ENCODE data around the gene ST6GALNAC6. TPM values are rescaled to one million over a fixed set of nuclear protein-coding genes. Genes with fewer than 3 reads are reported as not detected.

The ST6GALNAC6 gene
- total and polyA plus RNA-seq, 2 of the 8 experiments (the other 6 are each of a cell fraction or from before 2014, with no cell fraction given), result 43.7 to 64.4 TPM

GRCh38 chr9:127913682-127914081 is 14.3 kb upstream of the ST6GALNAC6 start:
- H3K4me1 ChIP-seq (replicated peaks in 1 of 4; ENCODE audit: control insufficient read depth in 3 of 4, insufficient read depth in 4 of 4, low read length in 3 of 4), result peaks cover 4 to 8% (median 7%) of the 10 kb centered on the region in 4 experiments
- CTCF ChIA-PET (ENCODE audit: partially characterized antibody), result interaction anchor here (1.1 to 1.8 kb wide), 7 partner anchors 8 to 179 kb away, joined by 3 to 7 read pairs (median 4); partner anchors contain the start of gene TOR2A
- H3K79me2 ChIP-seq (ENCODE audit: control insufficient read depth in 1 of 2, insufficient read depth in 2 of 2, low read length in 2 of 2), result no peaks in the 10 kb centered on the region
- POLR2A ChIA-PET (ENCODE audit: partially characterized antibody), result interaction anchor here (0.7 to 0.8 kb wide), 2 partner anchors 15 to 38 kb away, joined by 3 read pairs; no protein-coding TSS in a partner anchor
- FAIRE-seq (no peak), DNase-seq (ENCODE audit: low read depth in 1 of 2, low spot score in 2 of 2) (no peak)
- 97% methylated on average over 11 of the region's 11 CpGs; no CpG with 5 or more reads in 1 of the 2 experiments for WGBS, 2 experiments (ENCODE audit: extremely low coverage in 1 of 2, insufficient coverage in 1 of 2, insufficient read length in 1 of 2, insufficient replicate concordance in 2 of 2, low coverage in 1 of 2, low lambda C conversion rate in 2 of 2, missing lambda C conversion rate in 1 of 2)
- no peaks in the 10 kb centered on the region for H3K79me1 ChIP-seq (ENCODE audit: low read depth, low read length)
- H2AFZ ChIP-seq (ENCODE audit: low read length), result no peak overlapping the region
- H2AK5ac ChIP-seq (ENCODE audit: low read depth, low read length), result no peak overlapping the region
- no peak overlapping the region for H3K9ac ChIP-seq (replicated peaks in 1 of 4; ENCODE audit: extremely low read depth in 1 of 4, low read depth in 3 of 4, low read length in 3 of 4)
- H3K23ac ChIP-seq (ENCODE audit: insufficient read length), result no peak overlapping the region
- peaks cover 0 to 9% (median 8%) of the 10 kb centered on the region in 4 experiments; a peak in 5 of 7 replicates for H3K27me3 ChIP-seq (replicated peaks in 1 of 4; ENCODE audit: control insufficient read depth in 3 of 4, extremely low read depth in 1 of 4, insufficient read depth in 3 of 4, low read length in 3 of 4)
- H3K4me2 ChIP-seq (ENCODE audit: insufficient read depth in 1 of 2, low read depth in 2 of 2, low read length in 2 of 2), result no peak overlapping the region
- no peak overlapping the region for H2BK12ac ChIP-seq (ENCODE audit: low read depth, low read length)
- H3K56ac ChIP-seq (replicated peaks; ENCODE audit: insufficient read length, low read depth, low read length), result no peak overlapping the region
- no peak overlapping the region for H3K14ac ChIP-seq (ENCODE audit: insufficient read length)
- no peak overlapping the region for H3K27ac ChIP-seq (ENCODE audit: low read depth, low read length)
- H4K5ac ChIP-seq (ENCODE audit: insufficient read length, low read depth, low read length), result no peak overlapping the region
- H2BK15ac ChIP-seq (ENCODE audit: low read length), result no peak overlapping the region
- no peak overlapping the region for H4K8ac ChIP-seq (ENCODE audit: extremely low read depth, insufficient read depth, low read length)
- no peak overlapping the region for H4K91ac ChIP-seq (replicated peaks; ENCODE audit: insufficient read length, low read length)
- H3K18ac ChIP-seq (ENCODE audit: extremely low read depth, low read length), result no peak overlapping the region
- H3K9me3 ChIP-seq (ENCODE audit: insufficient read depth in 2 of 2, low read depth in 1 of 2, low read length in 1 of 2), result no peaks in the 10 kb centered on the region
- no peak overlapping the region for H3K4me3 ChIP-seq (ENCODE audit: extremely low read depth in 1 of 4, insufficient read depth in 2 of 4, low read depth in 3 of 4, low read length in 4 of 4)
- no peak overlapping the region for H2BK120ac ChIP-seq (replicated peaks; ENCODE audit: low read depth, low read length)
- H4K20me1 ChIP-seq (replicated peaks in 1 of 2; ENCODE audit: control insufficient read depth in 1 of 2, insufficient read depth in 2 of 2, low read length in 2 of 2), result peaks cover 0 to 3% of the 10 kb centered on the region in 2 experiments
- H2BK5ac ChIP-seq (ENCODE audit: low read depth, low read length), result no peak overlapping the region
- no peak overlapping the region for H2BK20ac ChIP-seq (ENCODE audit: low read length)
- peaks cover 5% of the 10 kb centered on the region for H3K23me2 ChIP-seq (ENCODE audit: low read depth, low read length)
- peaks cover 0 to 6% (median 0%) of the 10 kb centered on the region in 4 experiments; a peak in 1 of 8 replicates for H3K36me3 ChIP-seq (ENCODE audit: control insufficient read depth in 2 of 4, insufficient read depth in 4 of 4, low read length in 3 of 4)
- H3K4ac ChIP-seq (replicated peaks; ENCODE audit: insufficient read length, low read depth, low read length), result no peak overlapping the region
- TF ChIP-seq HDAC2 (IDR thresholded peaks at IDR 0.05; ENCODE audit: borderline replicate concordance in 1 of 2, low read depth in 2 of 2, low read length in 2 of 2) (no peak), RBBP5 (IDR thresholded peaks at IDR 0.05; ENCODE audit: borderline replicate concordance, low read depth, low read length) (no peak), TAF7 (optimal IDR thresholded peaks at IDR 0.05; ENCODE audit: borderline replicate concordance, low read depth, low read length) (no peak), E2F6 (IDR thresholded peaks at IDR 0.05) (no peak), SIX5 (IDR thresholded peaks at IDR 0.05; ENCODE audit: low read depth, low read length) (no peak), ATF2 (IDR thresholded peaks at IDR 0.05; ENCODE audit: low read length) (no peak), POLR2A (IDR thresholded peaks at IDR 0.05; ENCODE audit: control extremely low read depth in 1 of 2, low read depth in 2 of 2, low read length in 2 of 2) (no peak), NANOG (IDR thresholded peaks at IDR 0.05; ENCODE audit: insufficient read depth, low read depth, low read length, poor library complexity, severe bottlenecking) (no peak), CHD1 (IDR thresholded peaks at IDR 0.05; ENCODE audit: low read depth, low read length) (no peak)
